GM18868 (cell line): ENCODE results near the gene UGT2B7.
A peak's percentile ranks its signal among the peaks of the same experiment; 100 is the strongest.

Experiments
- ATAC-seq: cut with Tn5 transposase; IDR thresholded peaks from one replicate; pipeline ENCODE4 v1.9.1; 2021; ENCODE audit warnings: mild to moderate bottlenecking, moderate library complexity; ENCODE audit not compliant: unreplicated experiment

The UGT2B7 gene

GRCh38 chr4:69147334-69147733, 51.1 kb downstream of the UGT2B7 start:
- no peak for ATAC-seq

DNA sequence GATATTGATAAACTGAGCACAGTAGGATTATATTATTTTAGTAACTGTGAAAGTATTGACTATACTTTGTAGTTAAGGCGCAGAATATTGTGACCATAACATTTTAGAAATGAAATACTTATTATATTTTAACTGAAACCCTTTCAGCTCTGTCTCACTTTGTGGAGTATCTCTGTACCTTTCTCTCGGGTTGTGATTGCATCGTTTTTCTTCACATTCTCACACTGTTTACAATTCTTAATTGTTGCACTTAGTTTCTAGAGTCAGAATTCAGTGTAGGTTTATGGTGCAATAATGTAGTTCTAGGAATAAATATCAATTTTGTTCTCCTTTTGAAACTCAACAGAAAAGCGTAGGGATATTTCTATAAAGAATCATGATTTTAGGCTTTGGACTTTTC, 57.7 kb downstream of the UGT2B7 start:
- no peak for ATAC-seq

- ATAC-seq, result peak; percentile 69
These were observed 60.6 kb downstream of the UGT2B7 start for GRCh38 chr4:69156913-69157312.
